Measurements from ENCODE around the gene EPHB2.

DNA sequence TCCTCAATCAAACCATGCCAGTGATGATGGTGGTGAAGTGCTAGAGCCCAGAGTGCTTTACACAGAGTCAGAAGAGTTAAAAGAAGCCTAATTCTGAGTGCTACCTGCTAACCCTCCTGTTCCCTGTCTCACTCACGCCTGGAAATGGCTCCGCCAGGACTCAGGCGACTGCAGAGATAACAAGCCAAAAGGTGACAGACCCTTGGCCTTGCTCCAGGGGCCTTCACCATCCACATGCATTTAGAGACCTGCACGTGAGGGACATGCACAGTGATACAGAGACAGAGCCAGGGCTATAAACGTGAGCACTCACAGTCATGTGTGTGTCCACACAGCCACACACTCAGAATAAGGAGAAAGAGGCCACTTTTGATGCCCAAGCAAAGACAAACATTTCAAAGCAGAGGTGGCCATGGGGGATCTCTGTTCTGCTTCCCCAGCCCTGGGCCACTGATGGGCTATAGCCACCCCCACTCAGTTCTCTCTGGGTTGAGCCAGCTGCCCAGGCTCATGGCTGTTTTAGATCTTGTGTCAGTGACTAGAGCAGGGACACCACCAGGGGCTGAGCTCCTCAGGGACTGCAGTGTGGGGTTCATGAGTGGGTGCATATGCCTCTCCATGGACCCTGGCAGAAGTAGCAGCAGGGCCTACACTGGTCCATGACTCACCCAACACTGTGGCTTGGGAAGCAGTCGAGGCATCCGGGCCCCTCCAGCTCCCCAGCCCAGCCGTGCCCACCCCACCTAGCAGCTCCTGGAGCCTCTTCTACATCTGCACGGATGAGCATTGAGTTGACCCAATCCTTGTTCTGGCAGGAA is 117.2 kb downstream of the EPHB2 start:
- TF ChIP-seq, protein P1, sequence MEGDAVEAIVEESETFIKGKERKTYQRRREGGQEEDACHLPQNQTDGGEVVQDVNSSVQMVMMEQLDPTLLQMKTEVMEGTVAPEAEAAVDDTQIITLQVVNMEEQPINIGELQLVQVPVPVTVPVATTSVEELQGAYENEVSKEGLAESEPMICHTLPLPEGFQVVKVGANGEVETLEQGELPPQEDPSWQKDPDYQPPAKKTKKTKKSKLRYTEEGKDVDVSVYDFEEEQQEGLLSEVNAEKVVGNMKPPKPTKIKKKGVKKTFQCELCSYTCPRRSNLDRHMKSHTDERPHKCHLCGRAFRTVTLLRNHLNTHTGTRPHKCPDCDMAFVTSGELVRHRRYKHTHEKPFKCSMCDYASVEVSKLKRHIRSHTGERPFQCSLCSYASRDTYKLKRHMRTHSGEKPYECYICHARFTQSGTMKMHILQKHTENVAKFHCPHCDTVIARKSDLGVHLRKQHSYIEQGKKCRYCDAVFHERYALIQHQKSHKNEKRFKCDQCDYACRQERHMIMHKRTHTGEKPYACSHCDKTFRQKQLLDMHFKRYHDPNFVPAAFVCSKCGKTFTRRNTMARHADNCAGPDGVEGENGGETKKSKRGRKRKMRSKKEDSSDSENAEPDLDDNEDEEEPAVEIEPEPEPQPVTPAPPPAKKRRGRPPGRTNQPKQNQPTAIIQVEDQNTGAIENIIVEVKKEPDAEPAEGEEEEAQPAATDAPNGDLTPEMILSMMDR (IDR thresholded peaks at IDR 0.05), result no peak
- TF ChIP-seq EZH2 (IDR thresholded peaks at IDR 0.05; ENCODE audit: borderline replicate concordance, insufficient read depth, low read depth, low read length, poor library complexity, severe bottlenecking), result no peak

Measured in B cell (primary cell).